ENCODE measurements around the gene KCTD19.
"Not testable (repeated sequence)": the region's sequence is repeated elsewhere in the genome, so short reads cannot be mapped to it uniquely, and the experiment has no call there.

KCTD19 gene

GRCh38 chr16:67326472-67327309 is at the start of gene KCTD19, which contains the start of gene LRRC36:
Gene KCTD19, minus strand, starts transcription at chr16:67326741. Its CDS starts 34 bp downstream, at chr16:67326707.
Gene LRRC36, plus strand, starts transcription at chr16:67326815. Its CDS starts 48 bp downstream, at chr16:67326863.
- DNase-seq: no peak

GRCh38 chr16:67376012-67376411 is 49.5 kb upstream of the KCTD19 start:
- DNase-seq: not testable (repeated sequence)

GRCh38 chr16:67372664-67373063 is 46.1 kb upstream of the KCTD19 start:
- DNase-seq: no peak

- DNase-seq: no peak
Observed at GRCh38 chr16:67370661-67371060, 44.1 kb upstream of the KCTD19 start.

GRCh38 chr16:67364600-67365235 is 38.2 kb upstream of the KCTD19 start:
- no peak for DNase-seq

- DNase-seq: no peak
Observed at GRCh38 chr16:67361038-67361437, 34.5 kb upstream of the KCTD19 start.

- not testable (repeated sequence) for DNase-seq
Observed at GRCh38 chr16:67359540-67360269, 33.2 kb upstream of the KCTD19 start.

- no peak for DNase-seq
Observed at GRCh38 chr16:67357561-67357960, 31.0 kb upstream of the KCTD19 start.

GRCh38 chr16:67356396-67356795 is 29.9 kb upstream of the KCTD19 start:
- no peak for DNase-seq

- not testable (repeated sequence) for DNase-seq
Observed at GRCh38 chr16:67352463-67352862, 25.9 kb upstream of the KCTD19 start.

- no peak for DNase-seq
Observed at GRCh38 chr16:67350324-67350723, 23.8 kb upstream of the KCTD19 start.

- DNase-seq: no peak
Observed at GRCh38 chr16:67349172-67349571, 22.6 kb upstream of the KCTD19 start.

GRCh38 chr16:67346341-67346740 is 19.8 kb upstream of the KCTD19 start:
- DNase-seq: no peak

- DNase-seq: no peak
Observed at GRCh38 chr16:67345401-67345800, 18.9 kb upstream of the KCTD19 start.

- DNase-seq: no peak
Observed at GRCh38 chr16:67342616-67343015, 16.1 kb upstream of the KCTD19 start.

GRCh38 chr16:67341250-67341649 is 14.7 kb upstream of the KCTD19 start:
- DNase-seq: no peak

GRCh38 chr16:67339453-67339852 is 12.9 kb upstream of the KCTD19 start:
- no peak for DNase-seq

GRCh38 chr16:67336648-67337047 is 10.1 kb upstream of the KCTD19 start:
- DNase-seq: no peak

- DNase-seq: no peak
Observed at GRCh38 chr16:67336116-67336515, 9.6 kb upstream of the KCTD19 start.

- no peak for DNase-seq
Observed at GRCh38 chr16:67333315-67333714, 6.8 kb upstream of the KCTD19 start.

GRCh38 chr16:67329901-67330300 is 3.4 kb upstream of the KCTD19 start:
- DNase-seq: no peak

GRCh38 chr16:67327743-67328142 is 1.2 kb upstream of the KCTD19 start:
- DNase-seq: no peak

- DNase-seq: no peak
Observed at GRCh38 chr16:67326115-67326471, 448 bp downstream of the KCTD19 start.

GRCh38 chr16:67317853-67318252 is 8.7 kb downstream of the KCTD19 start:
- DNase-seq: no peak

Data from NCI-H2081 treated with DMSO at 0.1 percent for 48 hours (cell line).